ENCODE data around the gene GALNT9. TPM values are rescaled to one million over a fixed set of nuclear protein-coding genes. Genes with fewer than 3 reads are reported as not detected.
"Not testable (repeated sequence)": the region's sequence is repeated elsewhere in the genome, so short reads cannot be mapped to it uniquely, and the experiment has no call there.

GALNT9 gene
- total RNA-seq, 1 experiment from 2014 or later = 0.54 TPM

DNA sequence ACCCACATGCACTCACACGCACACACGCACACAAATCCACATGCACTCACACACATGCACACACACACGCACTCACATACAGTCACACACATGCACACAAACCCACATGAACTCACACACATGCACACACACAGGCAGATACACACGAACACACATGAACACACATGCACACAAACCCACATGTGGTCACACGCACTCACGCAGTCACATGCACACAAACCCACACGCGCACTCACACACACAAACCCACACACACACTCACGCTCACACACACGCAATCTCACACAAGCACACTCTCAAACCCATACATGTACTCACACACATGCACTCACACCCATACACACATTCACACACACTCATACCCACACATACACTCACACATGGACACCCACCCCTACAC is 61.5 kb downstream of the GALNT9 start:
- peaks cover 39% of the 10 kb centered on the region for H3K27me3 Mint-ChIP-seq (ENCODE audit: unreplicated experiment)
- no TSS peak for BruUV-seq (replicated peaks)
- H3K9me3 Mint-ChIP-seq (ENCODE audit: low read depth, unreplicated experiment) = no peaks in the 10 kb centered on the region
- TF ChIP-seq, protein P1, sequence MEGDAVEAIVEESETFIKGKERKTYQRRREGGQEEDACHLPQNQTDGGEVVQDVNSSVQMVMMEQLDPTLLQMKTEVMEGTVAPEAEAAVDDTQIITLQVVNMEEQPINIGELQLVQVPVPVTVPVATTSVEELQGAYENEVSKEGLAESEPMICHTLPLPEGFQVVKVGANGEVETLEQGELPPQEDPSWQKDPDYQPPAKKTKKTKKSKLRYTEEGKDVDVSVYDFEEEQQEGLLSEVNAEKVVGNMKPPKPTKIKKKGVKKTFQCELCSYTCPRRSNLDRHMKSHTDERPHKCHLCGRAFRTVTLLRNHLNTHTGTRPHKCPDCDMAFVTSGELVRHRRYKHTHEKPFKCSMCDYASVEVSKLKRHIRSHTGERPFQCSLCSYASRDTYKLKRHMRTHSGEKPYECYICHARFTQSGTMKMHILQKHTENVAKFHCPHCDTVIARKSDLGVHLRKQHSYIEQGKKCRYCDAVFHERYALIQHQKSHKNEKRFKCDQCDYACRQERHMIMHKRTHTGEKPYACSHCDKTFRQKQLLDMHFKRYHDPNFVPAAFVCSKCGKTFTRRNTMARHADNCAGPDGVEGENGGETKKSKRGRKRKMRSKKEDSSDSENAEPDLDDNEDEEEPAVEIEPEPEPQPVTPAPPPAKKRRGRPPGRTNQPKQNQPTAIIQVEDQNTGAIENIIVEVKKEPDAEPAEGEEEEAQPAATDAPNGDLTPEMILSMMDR (IDR thresholded peaks at IDR 0.05; ENCODE audit: unreplicated experiment) = no peak
- H3K4me1 Mint-ChIP-seq (ENCODE audit: low read depth, unreplicated experiment) = peaks cover 2% of the 10 kb centered on the region
- H3K36me3 Mint-ChIP-seq (ENCODE audit: insufficient read depth, unreplicated experiment) = no peaks in the 10 kb centered on the region
- CTCF ChIA-PET = no interaction called here
- DNase-seq = no peak
- no peak overlapping the region for H3K4me3 Mint-ChIP-seq (ENCODE audit: low read depth, unreplicated experiment)
- intact Hi-C loops (cut with micrococcal nuclease; ENCODE audit: unreplicated experiment) = no loop called here
- H3K27ac Mint-ChIP-seq (ENCODE audit: unreplicated experiment) = no peak overlapping the region

DNA sequence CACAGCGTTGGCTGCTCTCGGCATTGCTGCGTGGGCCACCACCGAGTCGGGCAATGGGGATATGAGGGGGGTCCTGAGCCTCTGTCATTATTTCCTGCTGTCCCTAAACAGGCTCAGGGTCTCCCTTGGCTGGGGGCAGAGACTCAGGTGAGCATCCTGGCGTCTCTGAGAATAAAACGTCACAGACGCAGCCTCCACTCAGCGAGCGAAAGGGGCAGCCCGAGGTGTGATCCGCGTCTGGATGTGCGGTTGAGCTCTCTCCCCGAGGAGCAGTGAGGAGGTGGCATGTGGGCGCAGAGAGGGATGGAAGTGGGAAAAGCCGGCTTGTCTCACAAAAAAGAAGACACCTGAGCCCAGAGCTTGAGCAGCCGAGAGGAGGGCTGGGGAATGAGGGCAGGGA is 62.6 kb downstream of the GALNT9 start:
- no TSS peak for BruUV-seq (replicated peaks)
- Mint-ChIP-seq H3K36me3 (ENCODE audit: insufficient read depth, unreplicated experiment) (no peaks in the 10 kb centered on the region), H3K27ac (ENCODE audit: unreplicated experiment) (no peak overlapping the region), H3K4me1 (ENCODE audit: low read depth, unreplicated experiment) (no peaks in the 10 kb centered on the region), H3K27me3 (ENCODE audit: unreplicated experiment) (peaks cover 39% of the 10 kb centered on the region), H3K9me3 (ENCODE audit: low read depth, unreplicated experiment) (no peaks in the 10 kb centered on the region), H3K4me3 (ENCODE audit: low read depth, unreplicated experiment) (no peak overlapping the region)
- CTCF ChIA-PET = no interaction called here
- no peak for DNase-seq
- TF ChIP-seq, protein P1 (IDR thresholded peaks at IDR 0.05; ENCODE audit: unreplicated experiment) = no peak
- intact Hi-C loops (cut with micrococcal nuclease; ENCODE audit: unreplicated experiment) = no loop called here

DNA sequence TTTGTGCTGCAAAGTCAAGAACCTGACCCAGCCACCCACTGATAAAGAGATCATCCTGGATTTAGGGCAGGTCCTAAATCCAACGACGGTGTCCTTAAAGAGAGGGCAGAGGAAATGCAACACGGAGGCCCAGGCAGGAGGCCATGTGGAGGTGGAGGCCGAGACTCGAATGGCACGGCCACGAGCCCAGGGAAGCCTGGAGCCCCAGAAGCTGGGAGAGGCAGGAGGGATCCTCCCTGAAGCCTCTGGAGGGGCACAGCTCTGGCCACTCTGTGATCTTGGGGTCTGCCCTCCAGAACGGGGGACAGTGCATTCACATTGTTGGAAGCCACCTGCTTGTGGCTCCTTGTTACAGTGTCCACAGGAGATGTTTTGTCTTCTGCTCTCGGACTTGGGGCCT is 63.0 kb downstream of the GALNT9 start:
- TF ChIP-seq, protein P1 (IDR thresholded peaks at IDR 0.05; ENCODE audit: unreplicated experiment) = no peak
- no TSS peak for BruUV-seq (replicated peaks)
- no peaks in the 10 kb centered on the region for H3K4me1 Mint-ChIP-seq (ENCODE audit: low read depth, unreplicated experiment)
- H3K27ac Mint-ChIP-seq (ENCODE audit: unreplicated experiment) = no peak overlapping the region
- peaks cover 39% of the 10 kb centered on the region for H3K27me3 Mint-ChIP-seq (ENCODE audit: unreplicated experiment)
- H3K9me3 Mint-ChIP-seq (ENCODE audit: low read depth, unreplicated experiment) = no peaks in the 10 kb centered on the region
- intact Hi-C loops (cut with micrococcal nuclease; ENCODE audit: unreplicated experiment) = no loop called here
- DNase-seq = no peak
- CTCF ChIA-PET = interaction anchor here (0.7 kb wide), 1 partner anchor 16 kb away, joined by 3 read pairs; no protein-coding TSS in a partner anchor
- no peak overlapping the region for H3K4me3 Mint-ChIP-seq (ENCODE audit: low read depth, unreplicated experiment)
- H3K36me3 Mint-ChIP-seq (ENCODE audit: insufficient read depth, unreplicated experiment) = no peaks in the 10 kb centered on the region

DNA sequence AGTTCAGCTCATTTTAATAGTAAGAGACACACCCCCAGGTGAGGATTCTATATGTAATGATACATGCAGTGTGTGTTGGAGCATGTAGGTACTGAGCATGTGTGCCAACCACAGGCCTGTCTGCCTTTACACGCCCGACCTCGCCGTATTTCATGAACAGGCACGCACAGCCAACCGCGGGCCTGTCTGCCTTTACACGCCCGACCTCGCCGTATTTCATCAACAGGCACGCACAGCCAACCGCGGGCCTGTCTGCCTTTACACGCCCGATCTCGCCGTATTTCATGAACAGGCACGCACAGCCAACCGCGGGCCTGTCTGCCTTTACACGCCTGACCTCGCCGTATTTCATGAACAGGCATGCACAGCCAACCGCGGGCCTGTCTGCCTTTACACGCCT is 63.6 kb downstream of the GALNT9 start:
- DNase-seq; BruUV-seq (replicated peaks): not testable (repeated sequence)

DNA sequence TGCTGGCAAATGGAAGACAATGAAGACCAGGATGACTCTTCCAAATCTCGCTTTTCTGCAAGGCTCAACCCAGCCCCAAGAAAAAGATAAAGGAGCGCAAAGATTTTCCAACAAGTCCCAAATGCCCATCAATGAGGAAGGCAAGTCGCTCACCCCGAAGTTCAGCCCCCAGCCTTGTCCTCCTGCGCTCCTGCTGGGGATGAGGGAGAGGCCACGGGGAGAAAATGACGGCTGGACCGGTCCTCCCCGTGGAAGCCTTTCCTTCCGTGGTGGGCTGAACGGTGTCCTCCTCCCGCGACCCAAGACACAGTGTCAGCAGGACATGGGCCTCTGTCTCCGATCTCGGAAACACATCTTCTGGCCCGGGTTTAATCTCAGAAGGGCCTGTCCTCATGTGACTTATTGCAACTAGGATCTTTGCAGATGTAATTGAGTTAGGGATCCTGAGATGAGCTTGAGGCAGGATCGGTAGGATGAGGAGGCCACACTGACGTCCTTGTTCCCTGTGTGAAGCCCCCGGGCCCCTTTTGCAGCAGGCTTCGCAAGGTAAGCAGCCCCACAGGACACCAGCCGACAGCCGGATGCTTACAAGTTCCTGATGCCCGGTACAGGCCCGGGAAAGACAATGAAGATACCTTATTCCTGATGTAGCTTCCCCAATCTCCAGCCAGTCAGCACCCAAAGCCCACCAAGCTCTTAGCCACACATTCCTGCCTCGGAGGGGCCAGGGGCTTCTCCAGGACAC is 64.2 kb downstream of the GALNT9 start:
- Mint-ChIP-seq H3K36me3 (ENCODE audit: insufficient read depth, unreplicated experiment) (no peaks in the 10 kb centered on the region), H3K9me3 (ENCODE audit: low read depth, unreplicated experiment) (no peaks in the 10 kb centered on the region), H3K27me3 (ENCODE audit: unreplicated experiment) (peaks cover 37% of the 10 kb centered on the region), H3K4me3 (ENCODE audit: low read depth, unreplicated experiment) (no peak overlapping the region), H3K4me1 (ENCODE audit: low read depth, unreplicated experiment) (no peaks in the 10 kb centered on the region), H3K27ac (ENCODE audit: unreplicated experiment) (no peak overlapping the region)
- BruUV-seq (replicated peaks) = no TSS peak
- DNase-seq = no peak
- intact Hi-C loops (cut with micrococcal nuclease; ENCODE audit: unreplicated experiment) = no loop called here
- CTCF ChIA-PET = no interaction called here
- TF ChIP-seq, protein P1 (IDR thresholded peaks at IDR 0.05; ENCODE audit: unreplicated experiment) = no peak

More for the DNA sequence above, 63.6 kb downstream of the GALNT9 start:
- H3K9me3 Mint-ChIP-seq (ENCODE audit: low read depth, unreplicated experiment); H3K36me3 Mint-ChIP-seq (ENCODE audit: insufficient read depth, unreplicated experiment); H3K4me3 Mint-ChIP-seq (ENCODE audit: low read depth, unreplicated experiment); H3K4me1 Mint-ChIP-seq (ENCODE audit: low read depth, unreplicated experiment); H3K27ac Mint-ChIP-seq (ENCODE audit: unreplicated experiment); intact Hi-C loops (cut with micrococcal nuclease; ENCODE audit: unreplicated experiment): not testable (repeated sequence)
- CTCF ChIA-PET = interaction anchor here (0.7 kb wide), 1 partner anchor 16 kb away, joined by 3 read pairs; no protein-coding TSS in a partner anchor
- peaks cover 39% of the 10 kb centered on the region for H3K27me3 Mint-ChIP-seq (ENCODE audit: unreplicated experiment)

Measured in Calu3 (cell line).